Measurements from ENCODE around the gene TK1.
"Not testable (repeated sequence)": the region's sequence is repeated elsewhere in the genome, so short reads cannot be mapped to it uniquely, and the experiment has no call there.

The TK1 gene

GRCh38 chr17:78175643-78175981 is 11.2 kb downstream of the TK1 start:
- H3K4me1 ChIP-seq (ENCODE audit: control insufficient read depth, insufficient read depth, low read length, poor library complexity, severe bottlenecking), result peaks cover 29% of the 10 kb centered on the region
- 97% methylated on average over 13 to 14 of the region's 14 CpGs for WGBS, 2 experiments (ENCODE audit: insufficient coverage in 2 of 2)
- H3K27ac ChIP-seq (ENCODE audit: low read depth, low read length, severe bottlenecking), result no peak overlapping the region
- peaks cover 66% of the 10 kb centered on the region for H3K36me3 ChIP-seq (ENCODE audit: control insufficient read depth, insufficient read depth, low read length)
- no peak overlapping the region for H3K4me3 ChIP-seq (ENCODE audit: extremely low read depth, insufficient read depth, low read length, poor library complexity, severe bottlenecking)
- H3K9me3 ChIP-seq (ENCODE audit: control insufficient read depth, low read length), result no peaks in the 10 kb centered on the region

- H3K4me3 ChIP-seq (ENCODE audit: extremely low read depth, insufficient read depth, low read length, poor library complexity, severe bottlenecking), result no peak overlapping the region
- H3K36me3 ChIP-seq (ENCODE audit: control insufficient read depth, insufficient read depth, low read length), result peaks cover 63% of the 10 kb centered on the region
- H3K27ac ChIP-seq (ENCODE audit: low read depth, low read length, severe bottlenecking), result no peak overlapping the region
- H3K4me1 ChIP-seq (ENCODE audit: control insufficient read depth, insufficient read depth, low read length, poor library complexity, severe bottlenecking), result peaks cover 29% of the 10 kb centered on the region
- 93 to 97% methylated on average over 25 to 28 of the region's 28 CpGs for WGBS, 2 experiments (ENCODE audit: insufficient coverage in 2 of 2)
- H3K9me3 ChIP-seq (ENCODE audit: control insufficient read depth, low read length), result no peaks in the 10 kb centered on the region
Measured at GRCh38 chr17:78174870-78175642, 11.8 kb downstream of the TK1 start.

DNA sequence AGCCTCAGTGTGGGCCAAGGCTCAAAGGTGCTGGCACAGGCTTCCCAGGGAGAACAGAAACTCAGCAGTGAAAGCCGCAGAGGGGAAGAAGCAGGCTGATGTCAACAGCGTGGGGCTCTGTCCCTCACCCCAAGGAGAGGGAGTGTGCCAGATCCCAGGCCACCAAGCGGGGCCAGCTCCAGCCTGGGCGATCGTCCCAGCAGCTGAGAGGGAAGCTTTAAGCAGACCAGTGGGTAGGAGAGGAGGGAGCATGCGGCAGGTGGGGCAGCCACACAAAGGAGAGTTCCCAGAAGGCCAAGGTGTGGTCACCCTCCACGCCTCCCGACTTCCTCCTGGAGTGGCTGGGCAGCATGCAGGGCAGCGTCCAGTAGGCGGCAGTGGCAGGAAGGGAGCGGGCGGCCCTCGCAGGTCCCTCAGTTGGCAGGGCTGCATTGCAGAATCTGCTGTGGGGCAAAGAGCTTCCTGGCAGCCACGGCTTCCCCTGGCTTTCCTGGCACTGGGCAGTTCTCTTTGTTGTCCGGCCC is 12.4 kb downstream of the TK1 start:
- Histone ChIP-seq H3K4me3 (ENCODE audit: extremely low read depth, insufficient read depth, low read length, poor library complexity, severe bottlenecking) (no peak overlapping the region), H3K9me3 (ENCODE audit: control insufficient read depth, low read length) (no peaks in the 10 kb centered on the region), H3K4me1 (ENCODE audit: control insufficient read depth, insufficient read depth, low read length, poor library complexity, severe bottlenecking) (peaks cover 29% of the 10 kb centered on the region), H3K36me3 (ENCODE audit: control insufficient read depth, insufficient read depth, low read length) (peaks cover 56% of the 10 kb centered on the region), H3K27ac (ENCODE audit: low read depth, low read length, severe bottlenecking) (no peak overlapping the region)
- WGBS, 2 experiments (ENCODE audit: insufficient coverage in 2 of 2), result 96 to 99% methylated on average over 11 to 15 of the region's 15 CpGs

- Histone ChIP-seq H3K9me3 (ENCODE audit: control insufficient read depth, low read length) (no peaks in the 10 kb centered on the region), H3K27ac (ENCODE audit: low read depth, low read length, severe bottlenecking) (peak overlapping the region; percentile 90), H3K4me1 (ENCODE audit: control insufficient read depth, insufficient read depth, low read length, poor library complexity, severe bottlenecking) (peaks cover 29% of the 10 kb centered on the region), H3K4me3 (ENCODE audit: extremely low read depth, insufficient read depth, low read length, poor library complexity, severe bottlenecking) (no peak overlapping the region), H3K36me3 (ENCODE audit: control insufficient read depth, insufficient read depth, low read length) (peaks cover 44% of the 10 kb centered on the region)
- 85 to 86% methylated on average over 6 to 9 of the region's 11 CpGs for WGBS, 2 experiments (ENCODE audit: insufficient coverage in 2 of 2)
Measured at GRCh38 chr17:78173097-78173715, 13.6 kb downstream of the TK1 start.

DNA sequence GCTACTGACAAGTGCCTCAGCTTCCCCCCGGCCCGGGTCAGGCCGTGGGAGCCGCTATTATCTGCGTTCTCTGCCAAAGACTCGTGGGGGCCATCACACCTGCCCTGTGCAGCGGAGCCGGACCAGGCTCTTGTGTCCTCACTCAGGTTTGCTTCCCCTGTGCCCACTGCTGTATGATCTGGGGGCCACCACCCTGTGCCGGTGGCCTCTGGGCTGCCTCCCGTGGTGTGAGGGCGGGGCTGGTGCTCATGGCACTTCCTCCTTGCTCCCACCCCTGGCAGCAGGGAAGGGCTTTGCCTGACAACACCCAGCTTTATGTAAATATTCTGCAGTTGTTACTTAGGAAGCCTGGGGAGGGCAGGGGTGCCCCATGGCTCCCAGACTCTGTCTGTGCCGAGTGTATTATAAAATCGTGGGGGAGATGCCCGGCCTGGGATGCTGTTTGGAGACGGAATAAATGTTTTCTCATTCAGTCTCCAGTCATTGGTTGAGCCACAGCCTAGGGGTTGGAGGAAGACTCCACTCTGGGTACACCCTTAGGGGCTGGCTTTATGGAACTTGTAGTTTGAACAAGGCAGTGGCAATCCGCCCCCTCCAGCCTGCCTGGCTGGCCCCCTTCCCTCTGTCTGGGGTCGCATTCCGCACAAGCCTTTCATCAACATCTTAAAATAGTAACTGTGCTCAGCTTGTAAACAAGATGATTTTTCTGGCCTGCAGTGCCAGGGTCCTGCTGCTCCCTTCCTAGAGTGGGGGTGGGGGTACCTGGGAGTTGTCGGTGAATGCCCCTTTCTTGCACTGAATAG is 14.4 kb downstream of the TK1 start:
- Histone ChIP-seq H3K36me3 (ENCODE audit: control insufficient read depth, insufficient read depth, low read length) (peaks cover 42% of the 10 kb centered on the region), H3K4me3 (ENCODE audit: extremely low read depth, insufficient read depth, low read length, poor library complexity, severe bottlenecking) (no peak overlapping the region), H3K9me3 (ENCODE audit: control insufficient read depth, low read length) (no peaks in the 10 kb centered on the region), H3K4me1 (ENCODE audit: control insufficient read depth, insufficient read depth, low read length, poor library complexity, severe bottlenecking) (peaks cover 29% of the 10 kb centered on the region), H3K27ac (ENCODE audit: low read depth, low read length, severe bottlenecking) (peak overlapping the region; percentile 90)
- 56 to 62% methylated on average over 16 to 19 of the region's 19 CpGs for WGBS, 2 experiments (ENCODE audit: insufficient coverage in 2 of 2)

- 93 to 95% methylated on average over 12 to 19 of the region's 19 CpGs for WGBS, 2 experiments (ENCODE audit: insufficient coverage in 2 of 2)
- H3K9me3 ChIP-seq (ENCODE audit: control insufficient read depth, low read length); H3K27ac ChIP-seq (ENCODE audit: low read depth, low read length, severe bottlenecking); H3K4me3 ChIP-seq (ENCODE audit: extremely low read depth, insufficient read depth, low read length, poor library complexity, severe bottlenecking): not testable (repeated sequence)
- peaks cover 29% of the 10 kb centered on the region for H3K4me1 ChIP-seq (ENCODE audit: control insufficient read depth, insufficient read depth, low read length, poor library complexity, severe bottlenecking)
- H3K36me3 ChIP-seq (ENCODE audit: control insufficient read depth, insufficient read depth, low read length), result peaks cover 38% of the 10 kb centered on the region
Measured at GRCh38 chr17:78171591-78172248, 15.1 kb downstream of the TK1 start.

DNA sequence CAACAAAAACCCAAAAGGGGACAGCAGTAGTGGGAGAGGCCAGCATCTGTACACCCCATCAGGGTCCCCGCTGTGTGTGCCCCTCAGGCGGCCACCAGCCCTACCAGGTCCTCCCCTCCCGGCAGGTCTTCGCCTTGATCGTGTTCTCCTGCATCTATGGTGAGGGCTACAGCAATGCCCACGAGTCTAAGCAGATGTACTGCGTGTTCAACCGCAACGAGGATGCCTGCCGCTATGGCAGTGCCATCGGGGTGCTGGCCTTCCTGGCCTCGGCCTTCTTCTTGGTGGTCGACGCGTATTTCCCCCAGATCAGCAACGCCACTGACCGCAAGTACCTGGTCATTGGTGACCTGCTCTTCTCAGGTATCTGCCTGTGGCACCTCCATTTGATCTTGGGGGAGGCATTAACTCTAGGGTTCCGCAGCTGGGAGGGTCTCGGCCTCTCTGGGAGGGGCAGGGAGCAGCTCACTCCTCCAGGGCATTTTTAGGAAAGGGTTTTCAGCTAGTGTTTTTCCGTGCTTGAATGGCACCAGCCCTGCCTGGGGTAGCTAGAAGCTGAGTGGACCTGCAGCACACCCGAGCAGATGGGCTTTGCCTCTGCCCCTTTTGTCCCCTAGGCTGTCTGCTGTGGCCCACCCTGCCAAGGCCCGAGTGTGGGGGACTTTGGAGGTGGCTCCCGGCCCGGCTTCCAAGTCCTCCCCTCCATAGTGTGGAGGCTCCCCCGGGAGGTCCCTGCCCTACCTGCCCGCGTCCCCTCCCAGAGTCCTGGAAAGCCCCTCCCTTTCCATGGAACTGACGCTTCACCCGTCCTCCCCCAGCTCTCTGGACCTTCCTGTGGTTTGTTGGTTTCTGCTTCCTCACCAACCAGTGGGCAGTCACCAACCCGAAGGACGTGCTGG is 15.9 kb downstream of the TK1 start:
- peaks cover 25% of the 10 kb centered on the region for H3K4me1 ChIP-seq (ENCODE audit: control insufficient read depth, insufficient read depth, low read length, poor library complexity, severe bottlenecking)
- H3K27ac ChIP-seq (ENCODE audit: low read depth, low read length, severe bottlenecking), result no peak overlapping the region
- peaks cover 30% of the 10 kb centered on the region for H3K36me3 ChIP-seq (ENCODE audit: control insufficient read depth, insufficient read depth, low read length)
- no peak overlapping the region for H3K4me3 ChIP-seq (ENCODE audit: extremely low read depth, insufficient read depth, low read length, poor library complexity, severe bottlenecking)
- WGBS, 2 experiments (ENCODE audit: insufficient coverage in 2 of 2), result 92 to 93% methylated on average over 23 to 28 of the region's 31 CpGs
- H3K9me3 ChIP-seq (ENCODE audit: control insufficient read depth, low read length), result no peaks in the 10 kb centered on the region

- H3K36me3 ChIP-seq (ENCODE audit: control insufficient read depth, insufficient read depth, low read length), result peaks cover 14% of the 10 kb centered on the region
- 19 to 57% methylated on average over 6 to 18 of the region's 38 CpGs for WGBS, 2 experiments (ENCODE audit: insufficient coverage in 2 of 2)
- peak overlapping the region; percentile 58 for H3K4me3 ChIP-seq (ENCODE audit: extremely low read depth, insufficient read depth, low read length, poor library complexity, severe bottlenecking)
- H3K9me3 ChIP-seq (ENCODE audit: control insufficient read depth, low read length), result no peaks in the 10 kb centered on the region
- no peak overlapping the region for H3K27ac ChIP-seq (ENCODE audit: low read depth, low read length, severe bottlenecking)
- H3K4me1 ChIP-seq (ENCODE audit: control insufficient read depth, insufficient read depth, low read length, poor library complexity, severe bottlenecking), result peaks cover 21% of the 10 kb centered on the region
Measured at GRCh38 chr17:78168903-78169793, 17.7 kb downstream of the TK1 start.

DNA sequence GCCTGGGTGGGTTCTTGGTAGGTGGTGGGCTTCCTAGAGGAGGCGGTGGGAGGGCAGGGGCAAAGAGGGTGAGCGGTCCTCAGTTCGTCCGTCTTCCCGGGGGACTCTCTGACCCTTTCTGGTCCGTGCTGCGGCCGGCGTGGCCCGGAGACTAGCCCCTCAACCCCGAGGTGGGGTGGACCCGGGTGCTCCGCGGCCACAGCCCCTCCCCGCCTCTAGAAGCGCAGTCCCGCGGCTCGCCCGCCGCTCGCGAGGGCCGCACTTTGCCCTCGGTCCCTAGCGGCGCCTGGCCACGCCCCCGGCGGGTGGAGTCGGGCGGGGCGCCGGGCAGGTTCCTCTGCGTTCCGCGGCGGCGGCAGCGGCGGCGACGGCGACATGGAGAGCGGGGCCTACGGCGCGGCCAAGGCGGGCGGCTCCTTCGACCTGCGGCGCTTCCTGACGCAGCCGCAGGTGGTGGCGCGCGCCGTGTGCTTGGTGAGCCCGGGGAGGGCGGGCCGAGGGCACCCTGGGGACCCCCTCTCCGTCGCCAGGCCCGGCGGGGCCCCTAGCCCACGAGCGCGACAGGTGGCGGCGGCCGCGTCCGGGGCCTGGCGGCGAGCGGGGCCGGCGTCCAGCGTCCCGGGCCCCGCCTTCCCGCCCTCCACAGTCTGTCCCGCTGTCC is 18.5 kb downstream of the TK1 start, which contains the start of gene SYNGR2:
Gene SYNGR2 (plus strand): TSS at position 340 of the 661 bp plus-strand sequence. CDS start 36 bp downstream, at position 376.
- Histone ChIP-seq H3K4me3 (ENCODE audit: extremely low read depth, insufficient read depth, low read length, poor library complexity, severe bottlenecking) (peak within 1 kb of the TSS; percentile 58), H3K4me1 (ENCODE audit: control insufficient read depth, insufficient read depth, low read length, poor library complexity, severe bottlenecking) (peaks cover 14% of the 10 kb centered on the region), H3K9me3 (ENCODE audit: control insufficient read depth, low read length) (no peaks in the 10 kb centered on the region), H3K36me3 (ENCODE audit: control insufficient read depth, insufficient read depth, low read length) (peaks cover 6% of the 10 kb centered on the region), H3K27ac (ENCODE audit: low read depth, low read length, severe bottlenecking) (no peak within 1 kb of the TSS)
- 1% methylated on average over 58 to 67 of the region's 84 CpGs for WGBS, 2 experiments (ENCODE audit: insufficient coverage in 2 of 2)
